HK-2 (cell line): ENCODE measurements around the gene GALM.
"Not testable (repeated sequence)": the region's sequence is repeated elsewhere in the genome, so short reads cannot be mapped to it uniquely, and the experiment has no call there.

ENCODE experiments used
- DNase-seq: peaks from one replicate; pipeline ENCODE4 v3.0.0-alpha.2; 2018; ENCODE audit not compliant: unreplicated experiment

The GALM gene

DNA sequence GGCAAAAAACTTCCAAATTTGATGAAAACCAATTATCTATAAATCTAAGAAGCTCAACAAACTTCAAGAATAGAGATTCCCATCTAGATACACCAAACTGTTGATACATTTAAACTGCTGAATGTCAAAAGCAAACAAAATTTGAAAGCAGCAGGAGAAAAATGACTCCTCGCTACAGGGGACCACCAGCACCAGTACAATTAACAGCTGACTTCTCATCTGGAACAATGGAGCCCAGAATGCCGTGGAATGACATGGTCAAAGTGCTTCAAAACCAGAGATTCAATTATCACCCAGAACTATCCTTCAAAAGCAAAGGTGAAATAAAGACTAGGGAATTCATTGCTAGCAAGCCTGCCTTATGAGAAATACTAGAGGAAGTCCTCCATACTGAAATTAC lies 73.6 kb downstream of the GALM start:
- DNase-seq: no peak

DNA sequence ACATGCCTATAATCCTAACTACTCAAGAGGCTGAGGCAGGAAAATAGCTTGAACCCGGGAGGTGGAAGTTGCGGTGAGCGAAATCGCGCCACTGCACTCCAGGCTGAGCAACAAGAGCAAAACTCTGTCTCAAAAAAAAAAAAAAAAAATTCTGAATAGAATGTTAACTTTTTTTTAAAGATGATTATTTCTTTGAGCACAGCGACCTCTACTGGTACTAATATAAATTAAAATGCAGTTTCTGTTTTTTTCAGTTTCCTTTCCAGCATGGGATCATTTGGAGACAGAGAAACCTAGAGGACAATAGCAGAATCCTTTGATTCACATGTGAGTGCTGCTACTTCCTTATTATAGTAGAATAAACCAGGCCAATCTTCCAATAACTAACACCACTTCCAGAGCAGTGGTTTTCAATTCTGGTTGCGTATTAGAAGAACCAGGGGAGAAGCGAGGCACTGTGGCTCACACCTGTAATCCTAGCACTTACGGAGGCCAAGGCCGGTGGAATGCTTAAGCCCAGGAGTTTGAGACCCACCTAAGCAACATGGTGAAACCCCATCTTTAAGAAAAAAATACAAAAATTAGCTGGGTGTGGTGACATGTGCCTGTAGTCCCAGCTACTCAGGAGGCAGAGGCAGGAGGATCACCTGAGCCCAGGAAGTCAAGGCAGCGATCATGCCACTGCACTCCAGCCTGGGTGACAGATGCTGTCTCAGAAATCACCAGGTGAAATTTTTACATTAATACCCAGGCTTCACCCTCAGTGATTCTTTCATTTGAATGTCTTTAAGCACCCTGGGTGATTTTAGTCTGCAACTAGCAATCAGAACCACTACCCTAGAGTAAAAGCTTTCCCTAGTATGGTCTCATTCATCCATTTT lies 75.2 kb downstream of the GALM start:
- DNase-seq: no peak

DNA sequence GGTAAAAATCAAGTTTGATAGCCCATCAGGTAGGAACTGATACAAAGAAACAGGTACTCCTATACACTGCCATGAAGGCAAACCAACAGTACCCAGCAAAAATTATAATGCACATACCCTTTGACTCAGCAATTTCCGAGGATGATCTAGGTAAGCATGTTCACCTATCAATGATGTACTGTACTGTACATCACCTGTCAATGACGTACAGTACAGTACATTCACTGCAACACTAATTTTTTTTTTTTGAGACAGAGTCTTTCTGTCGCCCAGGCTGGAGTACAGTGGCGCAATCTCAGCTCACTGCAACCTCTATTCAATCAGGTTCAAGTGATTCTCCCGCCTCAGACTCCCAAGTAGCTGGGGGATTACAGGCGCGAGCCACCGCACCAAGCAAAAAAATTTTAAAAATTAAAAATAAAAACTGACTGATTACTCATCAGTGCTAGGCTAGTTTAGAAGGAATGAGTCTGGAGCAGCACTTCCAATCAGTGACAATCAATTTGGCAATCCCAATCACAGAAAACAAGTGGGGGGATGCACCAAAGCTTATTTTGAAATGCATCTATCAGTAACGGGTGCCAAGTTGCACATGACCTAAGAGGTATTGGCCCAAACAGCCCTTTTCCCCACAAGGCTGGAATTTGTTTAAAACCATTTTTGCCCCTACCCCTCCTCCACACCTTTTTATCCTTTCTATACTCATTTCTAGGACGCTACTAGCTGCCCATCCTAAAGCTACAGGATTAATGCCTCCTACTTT lies 77.1 kb downstream of the GALM start:
- no peak for DNase-seq

GRCh38 chr2:38743672-38744398 lies 77.9 kb downstream of the GALM start:
- no peak for DNase-seq

GRCh38 chr2:38744399-38744780 lies 78.5 kb downstream of the GALM start:
- DNase-seq: no peak

- DNase-seq: no peak
Measured at GRCh38 chr2:38745267-38745666, 79.4 kb downstream of the GALM start.

GRCh38 chr2:38747007-38747424 lies 81.1 kb downstream of the GALM start:
- DNase-seq: no peak

GRCh38 chr2:38747819-38748218 lies 81.9 kb downstream of the GALM start:
- no peak for DNase-seq

DNA sequence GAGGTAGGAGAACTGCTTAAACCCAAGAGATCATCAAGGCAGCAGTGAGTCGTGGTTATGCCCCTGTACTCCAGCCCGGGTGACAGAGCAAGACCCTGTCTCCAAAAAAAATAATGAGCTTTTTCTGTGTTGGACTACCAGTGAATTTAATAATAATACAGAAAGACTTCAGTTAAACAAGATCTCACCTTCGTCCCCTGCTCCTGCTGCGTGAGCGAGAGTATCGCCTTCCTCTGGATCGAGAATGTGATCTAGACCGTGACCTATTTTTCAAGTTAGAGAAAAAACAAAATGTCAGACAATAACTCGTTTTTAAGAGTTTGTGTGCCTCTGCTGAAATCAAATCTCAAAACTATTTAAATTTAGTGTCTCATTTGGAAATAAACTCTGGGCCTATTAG lies 82.5 kb downstream of the GALM start:
- no peak for DNase-seq

- no peak for DNase-seq
Measured at GRCh38 chr2:38748943-38749804, 83.3 kb downstream of the GALM start.

DNA sequence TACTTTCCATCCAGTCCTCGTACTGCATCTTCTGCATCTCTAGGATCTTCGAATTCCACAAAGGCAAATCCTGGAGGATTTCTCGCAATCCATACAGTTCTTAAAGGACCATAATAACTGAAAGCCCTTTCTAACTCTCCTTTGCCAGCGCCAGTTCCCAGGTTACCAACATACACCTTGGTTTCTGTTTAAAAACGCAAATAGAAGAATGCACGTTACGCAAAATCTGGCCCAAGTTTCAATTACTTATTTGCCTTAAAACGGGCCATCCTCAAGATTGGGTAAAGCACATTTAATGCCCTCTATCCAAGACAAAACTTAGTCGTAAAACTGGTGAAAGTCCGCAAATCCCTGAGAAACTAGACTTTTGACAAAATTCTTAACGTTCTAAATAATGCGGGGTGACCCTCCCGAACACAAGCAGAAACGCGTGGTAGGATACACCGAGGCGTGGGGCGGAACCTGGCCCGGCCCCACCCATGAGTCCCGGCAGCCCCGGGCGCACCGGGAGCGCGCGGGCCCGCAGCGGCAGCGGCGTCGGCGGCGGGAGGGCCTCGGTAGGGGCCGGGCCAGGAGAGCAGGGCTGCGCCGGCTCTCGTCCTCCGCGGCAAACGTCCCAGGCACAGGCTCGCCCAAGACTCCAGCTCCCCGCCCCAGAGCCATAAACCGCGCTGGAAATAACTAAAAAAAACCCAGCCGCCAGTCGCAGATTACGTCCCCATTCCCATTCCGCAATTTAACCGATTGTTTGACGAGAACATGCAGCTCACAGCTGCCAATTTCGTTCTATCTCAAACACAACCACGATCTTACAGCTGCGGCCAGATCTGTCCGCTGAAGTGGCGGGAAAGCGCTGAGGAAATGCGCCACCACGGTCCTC lies 84.3 kb downstream of the GALM start:
- DNase-seq: no peak

GRCh38 chr2:38750891-38751595 lies 85.1 kb downstream of the GALM start, which contains the start of gene SRSF7:
Gene SRSF7 (minus strand): TSS chr2:38751361. CDS start chr2:38751256, 105 bp downstream.
- peak; percentile 98 for DNase-seq

- no peak for DNase-seq
Measured at GRCh38 chr2:38751596-38752410, 85.9 kb downstream of the GALM start.

- DNase-seq: no peak
Measured at GRCh38 chr2:38754049-38754448, 88.1 kb downstream of the GALM start.

GRCh38 chr2:38754506-38754905 lies 88.6 kb downstream of the GALM start:
- no peak for DNase-seq

- DNase-seq: not testable (repeated sequence)
Measured at GRCh38 chr2:38755891-38756290, 90.0 kb downstream of the GALM start.

- no peak for DNase-seq
Measured at GRCh38 chr2:38763228-38763627, 97.3 kb downstream of the GALM start.

GRCh38 chr2:38763728-38764127 lies 97.8 kb downstream of the GALM start:
- no peak for DNase-seq

DNA sequence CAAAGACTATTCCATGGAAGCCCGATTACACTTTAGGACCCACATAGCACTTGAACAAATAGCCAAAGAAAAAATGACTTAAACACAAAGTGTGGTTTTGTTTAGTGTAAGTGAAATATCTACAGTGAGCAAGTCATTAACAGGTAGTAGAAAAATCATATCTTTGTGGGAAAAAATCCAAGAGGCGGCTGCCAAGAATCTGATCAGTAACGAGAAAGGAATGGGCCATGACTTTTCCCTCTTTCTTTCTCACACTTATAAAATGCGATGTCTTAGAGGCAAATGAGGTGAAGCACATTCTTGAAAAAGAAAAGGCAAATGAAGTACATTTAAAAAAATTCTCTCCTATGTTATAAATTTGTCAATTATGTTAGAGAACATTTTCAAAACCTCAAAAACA lies 99.2 kb downstream of the GALM start:
- no peak for DNase-seq
